GM12873 (cell line): ENCODE measurements around the gene PRKCH.

Source experiments
- CTCF ChIP-seq: IDR thresholded peaks from 2 replicates; pipeline ENCODE4 v1.5.1; 2012; ENCODE audit warnings: low read depth, mild to moderate bottlenecking, moderate library complexity, low read length, control low read depth; ENCODE audit not compliant: insufficient read depth; ENCODE audit errors: missing control alignments

Gene PRKCH

GRCh38 chr14:61281948-61282275, 39.5 kb upstream of the PRKCH start:
- no peak for TF ChIP-seq CTCF

- no peak for TF ChIP-seq CTCF
These were observed 38.6 kb upstream of the PRKCH start for GRCh38 chr14:61282746-61283145.

- TF ChIP-seq CTCF = no peak
These were observed 37.4 kb upstream of the PRKCH start for GRCh38 chr14:61284001-61284400.

- no peak for TF ChIP-seq CTCF
These were observed 36.0 kb upstream of the PRKCH start for GRCh38 chr14:61285364-61285763.

GRCh38 chr14:61287196-61287595, 34.2 kb upstream of the PRKCH start:
- TF ChIP-seq CTCF = no peak

- TF ChIP-seq CTCF = no peak
These were observed 33.2 kb upstream of the PRKCH start for GRCh38 chr14:61288228-61288627.

- no peak for TF ChIP-seq CTCF
These were observed 32.7 kb upstream of the PRKCH start for GRCh38 chr14:61288720-61289119.

GRCh38 chr14:61290701-61291100, 30.7 kb upstream of the PRKCH start:
- no peak for TF ChIP-seq CTCF
